HepG2 (cell line): ENCODE data around the gene IFIT1. TPM values are rescaled to one million over a fixed set of nuclear protein-coding genes. Genes with fewer than 3 reads are reported as not detected.

ENCODE experiments used
- ATF7 ChIP-seq, 2 experiments: fragments of 450-650 bp in 1 of 2; sonication (generic) in 1 of 2; formaldehyde crosslinking in 1 of 2; IDR thresholded peaks; 2 replicates each; pipeline versions ENCODE4 v1.4.0 to v1.6.1; 2016 to 2020; ENCODE audit warnings: antibody characterized with exemption in 1 of 2, mild to moderate bottlenecking in 1 of 2, missing genetic modification reagents in 1 of 2
- CBX2 ChIP-seq, 2 experiments: fragments of 200-600 bp in 1 of 2; sonication (generic); formaldehyde crosslinking in 1 of 2; IDR thresholded peaks; 2 replicates each; pipeline versions ENCODE4 v1.7.0 to v1.8.1; 2018 to 2022; ENCODE audit warnings: low read depth in 2 of 2, low read length in 1 of 2, mild to moderate bottlenecking in 1 of 2, missing genetic modification reagents in 1 of 2
- CREM ChIP-seq, 2 experiments: sonication (generic) in 1 of 2; formaldehyde crosslinking in 1 of 2; IDR thresholded peaks; 2 replicates each; pipeline versions ENCODE4 v1.4.0 to v1.6.1; 2016 to 2020; ENCODE audit warnings: antibody characterized with exemption in 1 of 2, mild to moderate bottlenecking in 1 of 2, missing genetic modification reagents in 1 of 2
- GZF1 ChIP-seq: sonication (generic); formaldehyde crosslinking; IDR thresholded peaks from 2 replicates; pipeline ENCODE4 v1.5.1; 2020; ENCODE audit warnings: mild to moderate bottlenecking, missing genetic modification reagents
- NFIB ChIP-seq: sonication (generic); formaldehyde crosslinking; IDR thresholded peaks from 2 replicates; pipeline ENCODE4 v1.9.0; 2021; ENCODE audit warnings: missing genetic modification reagents, mild to moderate bottlenecking, borderline replicate concordance
- PHB2 ChIP-seq: fragments of 450-650 bp; IDR thresholded peaks from 2 replicates; pipeline ENCODE4 v1.6.1; 2018; ENCODE audit not compliant: partially characterized antibody
- PHF8 ChIP-seq: sonication (generic); formaldehyde crosslinking; IDR thresholded peaks from 2 replicates; pipeline ENCODE4 v1.5.0; 2020; ENCODE audit warnings: missing genetic modification reagents
- POLR2AphosphoS5 ChIP-seq: IDR thresholded peaks from 2 replicates; pipeline ENCODE4 v1.6.1; 2012; ENCODE audit warnings: low read depth, low read length
- SAFB2 ChIP-seq: sonication (generic); formaldehyde crosslinking; IDR thresholded peaks from 2 replicates; pipeline ENCODE4 v1.5.1; 2020; ENCODE audit warnings: missing genetic modification reagents, low read depth, mild to moderate bottlenecking, borderline replicate concordance
- SCMH1 ChIP-seq: sonication (generic); formaldehyde crosslinking; IDR thresholded peaks from 2 replicates; pipeline ENCODE4 v1.9.0; 2021; ENCODE audit warnings: missing genetic modification reagents, mild to moderate bottlenecking, borderline replicate concordance
- SMAD1 ChIP-seq: sonication (generic); formaldehyde crosslinking; IDR thresholded peaks from 2 replicates; pipeline ENCODE4 v1.4.0; 2020; ENCODE audit warnings: missing genetic modification reagents, low read depth, mild to moderate bottlenecking, borderline replicate concordance
- TEAD3 ChIP-seq: optimal IDR thresholded peaks from 2 replicates; pipeline ENCODE3; 2016; ENCODE audit warnings: borderline replicate concordance
- ZNF253 ChIP-seq: sonication (generic); formaldehyde crosslinking; IDR thresholded peaks from 2 replicates; pipeline ENCODE4 v1.8.0; 2022; ENCODE audit warnings: mild to moderate bottlenecking, missing genetic modification reagents, borderline replicate concordance
- ZNF263 ChIP-seq: sonication (generic); formaldehyde crosslinking; IDR thresholded peaks from 2 replicates; pipeline ENCODE4 v1.4.0; 2020; ENCODE audit warnings: missing genetic modification reagents
- ZNF317 ChIP-seq: sonication (generic); formaldehyde crosslinking; IDR thresholded peaks from 2 replicates; pipeline ENCODE4 v1.5.0; 2020; ENCODE audit warnings: mild to moderate bottlenecking, missing genetic modification reagents
- ZNF33A ChIP-seq: sonication (generic); formaldehyde crosslinking; IDR thresholded peaks from 2 replicates; pipeline ENCODE4 v1.5.1; 2020; ENCODE audit warnings: missing genetic modification reagents, mild to moderate bottlenecking, moderate library complexity, borderline replicate concordance
- ZNF441 ChIP-seq: sonication (generic); formaldehyde crosslinking; IDR thresholded peaks from 2 replicates; pipeline ENCODE4 v1.7.0; 2021; ENCODE audit warnings: missing genetic modification reagents, borderline replicate concordance
- polyA plus RNA-seq, 8 experiments: library from polyadenylated mRNA; depleted of rRNA in 3 of 8; stranded (reverse) in 7 of 8; unstranded in 1 of 8; fragments of >200 nt; fragmentation: Illumina TruSeq in 4 of 8; extraction: Trizol in 4 of 8; gene quantifications; 2 replicates each; pipeline versions ENCODE4 v1.2.1 to v1.2.3, GENCODE V29; 2011 to 2016; ENCODE audit warnings: low read depth in 4 of 8, missing spikeins in 1 of 8, mixed read lengths in 1 of 8; ENCODE audit not compliant: insufficient read depth in 1 of 8
- total RNA-seq, 5 experiments: library from RNA; depleted of rRNA; stranded (reverse); fragments of >200 nt; fragmentation: Illumina TruSeq; extraction: Trizol; gene quantifications; 2 replicates each; pipeline ENCODE4 v1.2.3, GENCODE V29; 2016; ENCODE audit warnings: low read depth in 1 of 5
- TF ChIP-seq, protein P1 (sequence below): sonication (generic); formaldehyde crosslinking; IDR thresholded peaks from 2 replicates; pipeline ENCODE4 v1.5.0; 2020; ENCODE audit warnings: missing genetic modification reagents, mild to moderate bottlenecking, borderline replicate concordance
- TF ChIP-seq, protein P2 (sequence below), 2 experiments: sonication (generic) in 1 of 2; formaldehyde crosslinking in 1 of 2; IDR thresholded peaks; 2 replicates each; pipeline versions ENCODE4 v1.5.1 to v1.6.1; 2011 to 2020; ENCODE audit warnings: borderline replicate concordance in 1 of 2, low read depth in 1 of 2, low read length in 1 of 2, mild to moderate bottlenecking in 1 of 2, missing genetic modification reagents in 1 of 2, moderate library complexity in 1 of 2
- TF ChIP-seq, protein P3 (sequence below): sonication (generic); formaldehyde crosslinking; IDR thresholded peaks from 2 replicates; pipeline ENCODE4 v1.5.0; 2020; ENCODE audit warnings: missing genetic modification reagents, mild to moderate bottlenecking, borderline replicate concordance
- TF ChIP-seq, protein P4 (sequence below): sonication (generic); formaldehyde crosslinking; IDR thresholded peaks from 2 replicates; pipeline ENCODE4 v1.4.0; 2020; ENCODE audit warnings: missing genetic modification reagents

IFIT1 gene
- total and polyA plus RNA-seq, 2 of the 13 experiments (the other 11 are each of a cell fraction or from before 2014, with no cell fraction given), result 1.5 to 5.5 TPM

DNA sequence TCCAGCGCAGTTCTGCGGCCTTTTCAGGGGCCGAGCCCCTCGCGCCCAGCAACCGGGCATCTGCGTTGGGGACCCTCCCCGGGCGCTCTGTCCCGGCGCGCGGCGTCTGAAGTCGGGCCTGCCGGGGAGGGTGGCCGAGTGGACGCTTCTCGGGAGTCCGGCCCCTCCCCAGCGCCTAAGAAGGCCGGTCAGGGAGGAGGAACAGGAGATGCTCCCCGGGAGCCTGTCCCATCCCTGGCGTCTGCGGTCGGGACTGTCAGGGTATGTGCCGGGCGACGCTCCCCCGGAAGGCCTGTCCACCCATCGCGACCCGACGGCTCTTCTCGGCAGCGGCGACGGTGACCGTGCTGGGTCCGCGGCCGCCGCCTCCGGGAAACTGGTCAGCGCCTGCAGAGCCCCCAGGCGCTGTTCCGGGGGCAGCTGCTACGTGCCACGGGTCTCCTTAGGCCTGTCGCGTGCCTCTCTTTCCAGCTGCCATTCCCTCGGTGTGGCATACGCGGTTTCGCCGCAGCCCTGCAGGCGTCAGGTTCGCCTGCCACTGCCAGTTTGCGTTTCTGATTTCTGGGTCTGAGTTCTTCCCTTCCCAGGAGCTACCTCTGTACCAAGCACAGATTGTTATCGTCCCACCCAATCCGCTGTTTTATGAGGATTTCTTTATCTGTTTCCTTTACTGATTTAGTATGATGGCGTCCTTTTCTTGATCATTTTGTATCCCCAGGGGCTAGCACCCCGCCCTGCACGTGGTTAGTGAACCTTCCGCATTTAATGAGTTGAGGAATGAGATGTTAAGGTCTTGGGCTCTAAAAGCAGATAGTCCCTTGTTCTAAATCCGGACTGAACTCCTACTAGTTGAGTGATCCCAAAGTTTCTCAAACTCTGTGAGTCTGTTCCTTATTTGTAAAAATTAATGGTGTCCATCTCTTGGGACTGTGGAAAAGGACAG lies 22.7 kb downstream of the IFIT1 start (continued):
- TF ChIP-seq, protein P1, sequence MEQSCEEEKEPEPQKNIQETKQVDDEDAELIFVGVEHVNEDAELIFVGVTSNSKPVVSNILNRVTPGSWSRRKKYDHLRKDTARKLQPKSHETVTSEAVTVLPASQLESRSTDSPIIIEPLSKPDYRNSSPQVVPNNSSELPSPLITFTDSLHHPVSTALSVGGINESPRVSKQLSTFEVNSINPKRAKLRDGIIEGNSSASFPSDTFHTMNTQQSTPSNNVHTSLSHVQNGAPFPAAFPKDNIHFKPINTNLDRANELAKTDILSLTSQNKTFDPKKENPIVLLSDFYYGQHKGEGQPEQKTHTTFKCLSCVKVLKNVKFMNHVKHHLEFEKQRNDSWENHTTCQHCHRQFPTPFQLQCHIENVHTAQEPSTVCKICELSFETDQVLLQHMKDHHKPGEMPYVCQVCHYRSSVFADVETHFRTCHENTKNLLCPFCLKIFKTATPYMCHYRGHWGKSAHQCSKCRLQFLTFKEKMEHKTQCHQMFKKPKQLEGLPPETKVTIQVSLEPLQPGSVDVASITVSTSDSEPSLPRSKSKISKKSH (CRISPR knock-in tag), result peak; percentile 61; the same call in 1 of the 2 replicates
- no peak for TF ChIP-seq POLR2AphosphoS5
- TF ChIP-seq ZNF317, result 0 out of 2 replicates have a peak, but pooled peaks have one; percentile 61
- TF ChIP-seq ATF7 (IDR thresholded peaks at IDR 0.05), result no peak
- no peak for TF ChIP-seq ATF7 (CRISPR knock-in tag; IDR thresholded peaks at IDR 0.05)
- TF ChIP-seq, protein P2, sequence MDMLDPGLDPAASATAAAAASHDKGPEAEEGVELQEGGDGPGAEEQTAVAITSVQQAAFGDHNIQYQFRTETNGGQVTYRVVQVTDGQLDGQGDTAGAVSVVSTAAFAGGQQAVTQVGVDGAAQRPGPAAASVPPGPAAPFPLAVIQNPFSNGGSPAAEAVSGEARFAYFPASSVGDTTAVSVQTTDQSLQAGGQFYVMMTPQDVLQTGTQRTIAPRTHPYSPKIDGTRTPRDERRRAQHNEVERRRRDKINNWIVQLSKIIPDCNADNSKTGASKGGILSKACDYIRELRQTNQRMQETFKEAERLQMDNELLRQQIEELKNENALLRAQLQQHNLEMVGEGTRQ (IDR thresholded peaks at IDR 0.05; ENCODE audit: low read depth, low read length), result no peak
- TF ChIP-seq, protein P2 (CRISPR knock-in tag; IDR thresholded peaks at IDR 0.05; ENCODE audit: borderline replicate concordance), result no peak
- TF ChIP-seq SCMH1 (CRISPR knock-in tag), result no peak
- TF ChIP-seq, protein P3, sequence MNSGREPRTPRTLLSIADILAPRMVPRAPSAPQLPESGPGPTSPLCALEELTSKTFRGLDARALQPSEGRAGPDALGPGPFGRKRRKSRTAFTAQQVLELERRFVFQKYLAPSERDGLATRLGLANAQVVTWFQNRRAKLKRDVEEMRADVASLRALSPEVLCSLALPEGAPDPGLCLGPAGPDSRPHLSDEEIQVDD (CRISPR knock-in tag), result no peak
- no peak for TF ChIP-seq ZNF263 (CRISPR knock-in tag)
- no peak for TF ChIP-seq PHB2
- TF ChIP-seq NFIB, result no peak
- TF ChIP-seq SAFB2 (CRISPR knock-in tag), result no peak
- TF ChIP-seq CREM (IDR thresholded peaks at IDR 0.05), result no peak
- TF ChIP-seq CREM (CRISPR knock-in tag; IDR thresholded peaks at IDR 0.05), result no peak
- TF ChIP-seq GZF1, result no peak
- TF ChIP-seq ZNF253 (CRISPR knock-in tag), result no peak
- TF ChIP-seq SMAD1 (CRISPR knock-in tag), result no peak
- no peak for TF ChIP-seq TEAD3 (CRISPR knock-in tag)
- peak; percentile 77 for TF ChIP-seq PHF8 (CRISPR knock-in tag)
- no peak for TF ChIP-seq ZNF33A
- no peak for TF ChIP-seq CBX2 (IDR thresholded peaks at IDR 0.05; ENCODE audit: low read depth, low read length)
- TF ChIP-seq CBX2 (CRISPR knock-in tag; IDR thresholded peaks at IDR 0.05; ENCODE audit: low read depth), result no peak
- peak; percentile 75; the same call in 1 of the 2 replicates for TF ChIP-seq ZNF441 (CRISPR knock-in tag)
- TF ChIP-seq, protein P4, sequence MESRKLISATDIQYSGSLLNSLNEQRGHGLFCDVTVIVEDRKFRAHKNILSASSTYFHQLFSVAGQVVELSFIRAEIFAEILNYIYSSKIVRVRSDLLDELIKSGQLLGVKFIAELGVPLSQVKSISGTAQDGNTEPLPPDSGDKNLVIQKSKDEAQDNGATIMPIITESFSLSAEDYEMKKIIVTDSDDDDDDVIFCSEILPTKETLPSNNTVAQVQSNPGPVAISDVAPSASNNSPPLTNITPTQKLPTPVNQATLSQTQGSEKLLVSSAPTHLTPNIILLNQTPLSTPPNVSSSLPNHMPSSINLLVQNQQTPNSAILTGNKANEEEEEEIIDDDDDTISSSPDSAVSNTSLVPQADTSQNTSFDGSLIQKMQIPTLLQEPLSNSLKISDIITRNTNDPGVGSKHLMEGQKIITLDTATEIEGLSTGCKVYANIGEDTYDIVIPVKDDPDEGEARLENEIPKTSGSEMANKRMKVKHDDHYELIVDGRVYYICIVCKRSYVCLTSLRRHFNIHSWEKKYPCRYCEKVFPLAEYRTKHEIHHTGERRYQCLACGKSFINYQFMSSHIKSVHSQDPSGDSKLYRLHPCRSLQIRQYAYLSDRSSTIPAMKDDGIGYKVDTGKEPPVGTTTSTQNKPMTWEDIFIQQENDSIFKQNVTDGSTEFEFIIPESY (CRISPR knock-in tag), result no peak
